ENCODE results near the gene REG1B.

GRCh38 chr2:79114797-79115494 lies 27.2 kb upstream of the REG1B start:
- no peak for TF ChIP-seq EP300 (IDR thresholded peaks at IDR 0.05)
- no peak for TF ChIP-seq CTCF (IDR thresholded peaks at IDR 0.05)
